Astrocyte (in vitro differentiated cells and primary cell): ENCODE measurements around the gene TXNDC17.

ENCODE experiments used
- EZH2 ChIP-seq: IDR thresholded peaks from 2 replicates; pipeline ENCODE4 v1.6.1; 2012; ENCODE audit warnings: mild to moderate bottlenecking, low read length, inconsistent platforms; ENCODE audit not compliant: insufficient read depth
- TF ChIP-seq, protein P1 (sequence below): IDR thresholded peaks from 2 replicates; pipeline ENCODE4 v1.5.1; 2011; ENCODE audit warnings: low read depth, mild to moderate bottlenecking, inconsistent platforms, low read length, moderate library complexity; ENCODE audit not compliant: insufficient read depth

DNA sequence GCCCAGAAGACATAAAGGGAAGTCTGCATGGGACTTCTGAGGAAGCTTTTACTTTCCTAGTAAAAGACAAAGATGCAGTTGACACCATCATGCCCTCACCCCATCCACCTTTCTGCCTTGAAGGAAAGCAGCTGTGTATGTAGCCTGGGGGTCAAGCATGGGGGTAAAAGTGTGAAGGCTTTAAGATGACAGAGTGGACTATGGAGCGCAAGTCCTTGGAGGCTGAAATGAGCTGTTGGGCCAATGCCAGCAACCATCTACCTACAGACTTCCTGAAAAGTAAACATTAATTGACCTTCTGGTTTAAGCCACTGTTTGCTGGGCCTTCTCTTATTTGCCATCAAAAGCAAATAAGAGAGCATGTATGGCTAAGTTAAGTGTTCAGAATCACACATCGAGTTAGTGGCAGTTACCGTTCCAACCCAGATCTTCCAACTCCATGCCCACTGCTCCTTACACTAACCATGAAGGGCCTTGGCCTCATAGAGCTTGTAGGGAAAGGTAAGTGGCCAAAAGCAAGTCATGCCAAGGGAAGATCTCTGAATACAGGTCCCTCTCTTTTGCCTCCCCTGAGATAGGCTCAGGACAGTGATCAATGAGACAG is 42.3 kb downstream of the TXNDC17 start:
- TF ChIP-seq, protein P1, sequence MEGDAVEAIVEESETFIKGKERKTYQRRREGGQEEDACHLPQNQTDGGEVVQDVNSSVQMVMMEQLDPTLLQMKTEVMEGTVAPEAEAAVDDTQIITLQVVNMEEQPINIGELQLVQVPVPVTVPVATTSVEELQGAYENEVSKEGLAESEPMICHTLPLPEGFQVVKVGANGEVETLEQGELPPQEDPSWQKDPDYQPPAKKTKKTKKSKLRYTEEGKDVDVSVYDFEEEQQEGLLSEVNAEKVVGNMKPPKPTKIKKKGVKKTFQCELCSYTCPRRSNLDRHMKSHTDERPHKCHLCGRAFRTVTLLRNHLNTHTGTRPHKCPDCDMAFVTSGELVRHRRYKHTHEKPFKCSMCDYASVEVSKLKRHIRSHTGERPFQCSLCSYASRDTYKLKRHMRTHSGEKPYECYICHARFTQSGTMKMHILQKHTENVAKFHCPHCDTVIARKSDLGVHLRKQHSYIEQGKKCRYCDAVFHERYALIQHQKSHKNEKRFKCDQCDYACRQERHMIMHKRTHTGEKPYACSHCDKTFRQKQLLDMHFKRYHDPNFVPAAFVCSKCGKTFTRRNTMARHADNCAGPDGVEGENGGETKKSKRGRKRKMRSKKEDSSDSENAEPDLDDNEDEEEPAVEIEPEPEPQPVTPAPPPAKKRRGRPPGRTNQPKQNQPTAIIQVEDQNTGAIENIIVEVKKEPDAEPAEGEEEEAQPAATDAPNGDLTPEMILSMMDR, result no peak
- TF ChIP-seq EZH2, result no peak
